Measurements from ENCODE around the gene RIT2.

DNA sequence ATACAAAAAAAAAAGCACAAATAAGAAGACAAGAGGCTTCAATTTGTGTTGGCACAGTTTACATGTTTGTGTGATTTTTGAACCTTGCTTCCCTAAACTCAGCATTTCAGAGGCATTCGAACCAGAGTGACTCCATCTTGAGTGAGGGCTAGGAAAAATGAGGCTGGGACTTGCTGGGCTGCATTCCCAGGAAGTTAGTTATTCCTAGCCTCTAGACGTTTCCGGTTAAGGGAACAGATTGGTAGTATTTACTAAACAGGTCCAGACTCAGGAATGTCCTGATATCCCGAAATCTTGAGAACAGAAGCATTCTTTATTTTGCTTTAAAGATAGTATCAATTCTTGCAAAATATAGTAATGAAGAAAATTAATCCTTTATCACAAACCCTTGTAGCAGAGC is 46.7 kb downstream of the RIT2 start:
- TF ChIP-seq, protein P1, sequence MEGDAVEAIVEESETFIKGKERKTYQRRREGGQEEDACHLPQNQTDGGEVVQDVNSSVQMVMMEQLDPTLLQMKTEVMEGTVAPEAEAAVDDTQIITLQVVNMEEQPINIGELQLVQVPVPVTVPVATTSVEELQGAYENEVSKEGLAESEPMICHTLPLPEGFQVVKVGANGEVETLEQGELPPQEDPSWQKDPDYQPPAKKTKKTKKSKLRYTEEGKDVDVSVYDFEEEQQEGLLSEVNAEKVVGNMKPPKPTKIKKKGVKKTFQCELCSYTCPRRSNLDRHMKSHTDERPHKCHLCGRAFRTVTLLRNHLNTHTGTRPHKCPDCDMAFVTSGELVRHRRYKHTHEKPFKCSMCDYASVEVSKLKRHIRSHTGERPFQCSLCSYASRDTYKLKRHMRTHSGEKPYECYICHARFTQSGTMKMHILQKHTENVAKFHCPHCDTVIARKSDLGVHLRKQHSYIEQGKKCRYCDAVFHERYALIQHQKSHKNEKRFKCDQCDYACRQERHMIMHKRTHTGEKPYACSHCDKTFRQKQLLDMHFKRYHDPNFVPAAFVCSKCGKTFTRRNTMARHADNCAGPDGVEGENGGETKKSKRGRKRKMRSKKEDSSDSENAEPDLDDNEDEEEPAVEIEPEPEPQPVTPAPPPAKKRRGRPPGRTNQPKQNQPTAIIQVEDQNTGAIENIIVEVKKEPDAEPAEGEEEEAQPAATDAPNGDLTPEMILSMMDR (IDR thresholded peaks at IDR 0.05; ENCODE audit: low read length) = no peak
- TF ChIP-seq EZH2 (IDR thresholded peaks at IDR 0.05; ENCODE audit: borderline replicate concordance, low read length) = no peak

Data from OCI-LY1 (cell line).